ENCODE measurements around the gene RAB3IL1.

The RAB3IL1 gene

GRCh38 chr11:61946894-61947293 lies 29.5 kb upstream of the RAB3IL1 start:
- Histone ChIP-seq H3K4me3 (ENCODE audit: low read depth in 1 of 2, low read length in 2 of 2) (no peak overlapping the region), H3K27me3 (ENCODE audit: insufficient read depth, low read length, poor library complexity) (peaks cover 7% of the 10 kb centered on the region), H3K36me3 (ENCODE audit: insufficient read depth, low read length) (no peaks in the 10 kb centered on the region), H3K27ac (ENCODE audit: low read length) (no peak overlapping the region), H3K9me3 (ENCODE audit: insufficient read depth, low read length, severe bottlenecking) (no peaks in the 10 kb centered on the region), H3K4me1 (ENCODE audit: insufficient read depth, low read length) (peaks cover 8% of the 10 kb centered on the region; the same call in 1 of the 2 replicates), H4K20me1 (ENCODE audit: insufficient read depth, low read length) (no peaks in the 10 kb centered on the region), H3K79me2 (ENCODE audit: insufficient read depth, low read length) (no peaks in the 10 kb centered on the region), H3K9ac (ENCODE audit: low read depth, low read length) (no peak overlapping the region), H2AFZ (ENCODE audit: low read depth, low read length) (no peak overlapping the region), H3K4me2 (ENCODE audit: insufficient read depth, low read length) (no peak overlapping the region)
- ATAC-seq (ENCODE audit: insufficient read depth, low read depth), result no peak
- DNase-seq, result no peak
- TF ChIP-seq CTCF (IDR thresholded peaks at IDR 0.05; ENCODE audit: borderline replicate concordance, extremely low read depth, low read length, poor library complexity, severe bottlenecking) (no peak), EZH2 (IDR thresholded peaks at IDR 0.05; ENCODE audit: borderline replicate concordance, low read depth, low read length, severe bottlenecking) (no peak)

DNA sequence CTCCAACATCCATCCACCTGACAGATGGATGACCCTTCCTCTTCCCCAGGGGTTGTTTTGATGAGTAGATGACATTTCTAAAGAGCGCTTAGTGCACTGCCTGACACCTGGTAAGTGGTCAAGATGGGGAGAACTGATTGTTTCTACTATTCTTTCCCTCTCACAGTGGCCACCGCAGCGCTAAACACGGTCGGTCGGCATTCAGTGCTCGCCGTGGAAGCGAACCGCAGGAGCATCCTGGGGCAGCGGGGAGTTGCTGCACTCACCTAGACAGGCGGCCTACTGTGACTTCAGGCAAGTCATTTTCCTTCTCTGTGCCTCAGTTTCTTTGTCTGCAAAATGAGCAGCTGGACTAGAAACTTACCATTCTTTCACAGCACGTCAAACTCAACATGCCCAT lies 27.8 kb upstream of the RAB3IL1 start:
- Histone ChIP-seq H4K20me1 (ENCODE audit: insufficient read depth, low read length) (no peaks in the 10 kb centered on the region), H3K36me3 (ENCODE audit: insufficient read depth, low read length) (no peaks in the 10 kb centered on the region), H3K9me3 (ENCODE audit: insufficient read depth, low read length, severe bottlenecking) (no peaks in the 10 kb centered on the region)

GRCh38 chr11:61940466-61940865 lies 23.1 kb upstream of the RAB3IL1 start:
- Histone ChIP-seq H3K4me3 (ENCODE audit: low read depth in 1 of 2, low read length in 2 of 2) (no peak overlapping the region), H2AFZ (ENCODE audit: low read depth, low read length) (no peak overlapping the region), H3K4me2 (ENCODE audit: insufficient read depth, low read length) (no peak overlapping the region), H3K79me2 (ENCODE audit: insufficient read depth, low read length) (no peaks in the 10 kb centered on the region), H3K36me3 (ENCODE audit: insufficient read depth, low read length) (no peaks in the 10 kb centered on the region), H3K4me1 (ENCODE audit: insufficient read depth, low read length) (no peaks in the 10 kb centered on the region), H3K9ac (ENCODE audit: low read depth, low read length) (no peak overlapping the region), H3K9me3 (ENCODE audit: insufficient read depth, low read length, severe bottlenecking) (peaks cover 2% of the 10 kb centered on the region), H3K27me3 (ENCODE audit: insufficient read depth, low read length, poor library complexity) (peaks cover 7% of the 10 kb centered on the region), H4K20me1 (ENCODE audit: insufficient read depth, low read length) (no peaks in the 10 kb centered on the region), H3K27ac (ENCODE audit: low read length) (no peak overlapping the region)
- ATAC-seq (ENCODE audit: insufficient read depth, low read depth), result no peak
- DNase-seq, result no peak
- TF ChIP-seq CTCF (IDR thresholded peaks at IDR 0.05; ENCODE audit: borderline replicate concordance, extremely low read depth, low read length, poor library complexity, severe bottlenecking), result no peak
- no peak for TF ChIP-seq EZH2 (IDR thresholded peaks at IDR 0.05; ENCODE audit: borderline replicate concordance, low read depth, low read length, severe bottlenecking)

More for the DNA sequence above, 27.8 kb upstream of the RAB3IL1 start:
- DNase-seq (no peak), ATAC-seq (ENCODE audit: insufficient read depth, low read depth) (no peak)
- H3K27me3 ChIP-seq (ENCODE audit: insufficient read depth, low read length, poor library complexity), result peaks cover 7% of the 10 kb centered on the region
- no peaks in the 10 kb centered on the region for H3K79me2 ChIP-seq (ENCODE audit: insufficient read depth, low read length)
- no peak overlapping the region for H3K4me3 ChIP-seq (ENCODE audit: low read depth in 1 of 2, low read length in 2 of 2)
- no peak overlapping the region for H2AFZ ChIP-seq (ENCODE audit: low read depth, low read length)
- TF ChIP-seq EZH2 (IDR thresholded peaks at IDR 0.05; ENCODE audit: borderline replicate concordance, low read depth, low read length, severe bottlenecking), result no peak
- no peak for TF ChIP-seq CTCF (IDR thresholded peaks at IDR 0.05; ENCODE audit: borderline replicate concordance, extremely low read depth, low read length, poor library complexity, severe bottlenecking)
- peaks cover 6% of the 10 kb centered on the region; the same call in 1 of the 2 replicates for H3K4me1 ChIP-seq (ENCODE audit: insufficient read depth, low read length)
- H3K27ac ChIP-seq (ENCODE audit: low read length), result no peak overlapping the region
- H3K9ac ChIP-seq (ENCODE audit: low read depth, low read length), result no peak overlapping the region
- H3K4me2 ChIP-seq (ENCODE audit: insufficient read depth, low read length), result no peak overlapping the region

- H3K9ac ChIP-seq (ENCODE audit: low read depth, low read length), result no peak overlapping the region
- no peaks in the 10 kb centered on the region for H3K27me3 ChIP-seq (ENCODE audit: insufficient read depth, low read length, poor library complexity)
- no peaks in the 10 kb centered on the region for H3K4me1 ChIP-seq (ENCODE audit: insufficient read depth, low read length)
- H4K20me1 ChIP-seq (ENCODE audit: insufficient read depth, low read length), result no peaks in the 10 kb centered on the region
- H3K27ac ChIP-seq (ENCODE audit: low read length), result no peak overlapping the region
- H3K36me3 ChIP-seq (ENCODE audit: insufficient read depth, low read length), result no peaks in the 10 kb centered on the region
- ATAC-seq (ENCODE audit: insufficient read depth, low read depth) (no peak), DNase-seq (no peak)
- H2AFZ ChIP-seq (ENCODE audit: low read depth, low read length), result no peak overlapping the region
- peaks cover 2% of the 10 kb centered on the region for H3K9me3 ChIP-seq (ENCODE audit: insufficient read depth, low read length, severe bottlenecking)
- no peak overlapping the region for H3K4me3 ChIP-seq (ENCODE audit: low read depth in 1 of 2, low read length in 2 of 2)
- no peaks in the 10 kb centered on the region for H3K79me2 ChIP-seq (ENCODE audit: insufficient read depth, low read length)
- H3K4me2 ChIP-seq (ENCODE audit: insufficient read depth, low read length), result no peak overlapping the region
- no peak for TF ChIP-seq CTCF (IDR thresholded peaks at IDR 0.05; ENCODE audit: borderline replicate concordance, extremely low read depth, low read length, poor library complexity, severe bottlenecking)
- TF ChIP-seq EZH2 (IDR thresholded peaks at IDR 0.05; ENCODE audit: borderline replicate concordance, low read depth, low read length, severe bottlenecking), result no peak
Measured at GRCh38 chr11:61935861-61936260, 18.5 kb upstream of the RAB3IL1 start.
